CD1c-positive myeloid dendritic cell (primary cell): ENCODE measurements around the gene DALRD3.

Source experiments
- DNase-seq: peaks from one replicate; pipeline ENCODE4 v3.0.0-alpha.2; 2016; ENCODE audit errors: extremely low spot score

The DALRD3 gene

GRCh38 chr3:48980295-48980694, 38.1 kb downstream of the DALRD3 start:
- DNase-seq = no peak

- no peak for DNase-seq
These were observed 38.9 kb downstream of the DALRD3 start for GRCh38 chr3:48979451-48979850.

GRCh38 chr3:48974076-48974864, 44.1 kb downstream of the DALRD3 start:
- no peak for DNase-seq

GRCh38 chr3:48970586-48970985, 47.8 kb downstream of the DALRD3 start:
- no peak for DNase-seq

- DNase-seq = no peak
These were observed 51.5 kb downstream of the DALRD3 start for GRCh38 chr3:48966876-48967361.

- DNase-seq = no peak
These were observed 52.0 kb downstream of the DALRD3 start for GRCh38 chr3:48966367-48966766.
